GM23338 (cell line): ENCODE measurements around the gene MACROD1. TPM values are rescaled to one million over a fixed set of nuclear protein-coding genes. Genes with fewer than 3 reads are reported as not detected.

ENCODE experiments used
- ATAC-seq: fragments of 200-7000 bp; cut with Tn5 transposase; 3 replicates; pipeline ENCODE4 v1.9.1; 2020
- DNase-seq: peaks from one replicate; pipeline ENCODE4 v3.0.0-alpha.2; 2015; ENCODE audit warnings: low spot score
- H2AFZ ChIP-seq: fragments of 200-600 bp; sonication (generic); 2 replicates; pipeline ENCODE4 v1.8.0; 2016; ENCODE audit warnings: antibody characterized with exemption, mild to moderate bottlenecking, moderate library complexity
- H3F3A ChIP-seq: fragments of 200-600 bp; sonication (generic); replicated peaks from 2 replicates; pipeline ENCODE4 v1.8.0; 2017; ENCODE audit warnings: antibody characterized with exemption, mixed run types, low read depth
- H3K27ac ChIP-seq: fragments of 200-600 bp; sonication (generic); 2 replicates; pipeline ENCODE4 v1.6.1; 2016; ENCODE audit warnings: low read depth
- H3K27me3 ChIP-seq: fragments of 200-600 bp; sonication (generic); 2 replicates; pipeline ENCODE4 v1.8.0; 2016; ENCODE audit warnings: mild to moderate bottlenecking, mixed run types, moderate library complexity; ENCODE audit not compliant: insufficient read depth
- H3K36me3 ChIP-seq: fragments of 200-600 bp; sonication (generic); 2 replicates; pipeline ENCODE4 v1.8.0; 2016; ENCODE audit warnings: mild to moderate bottlenecking; ENCODE audit not compliant: insufficient read depth
- H3K4me1 ChIP-seq: fragments of 200-600 bp; sonication (generic); 2 replicates; pipeline ENCODE4 v1.8.0; 2016; ENCODE audit warnings: mild to moderate bottlenecking, moderate library complexity; ENCODE audit not compliant: insufficient read depth
- H3K4me2 ChIP-seq: fragments of 200-600 bp; sonication (generic); 2 replicates; pipeline ENCODE4 v1.7.1; 2017; ENCODE audit warnings: mixed run types
- H3K4me3 ChIP-seq: fragments of 200-600 bp; sonication (generic); 2 replicates; pipeline ENCODE4 v1.6.1; 2016; ENCODE audit warnings: mixed run types
- H3K79me2 ChIP-seq: fragments of 200-600 bp; sonication (generic); replicated peaks from 2 replicates; pipeline ENCODE4 v1.8.0; 2017; ENCODE audit warnings: mild to moderate bottlenecking; ENCODE audit not compliant: insufficient read depth
- H3K9me2 ChIP-seq: fragments of 200-600 bp; sonication (generic); 2 replicates; pipeline ENCODE4 v1.8.0; 2017; ENCODE audit not compliant: insufficient read depth
- H4K20me1 ChIP-seq: fragments of 200-600 bp; sonication (generic); replicated peaks from 2 replicates; pipeline ENCODE4 v1.8.0; 2017; ENCODE audit warnings: mild to moderate bottlenecking; ENCODE audit not compliant: insufficient read depth
- H3K27ac Mint-ChIP-seq: 2 replicates; pipeline ENCODE4 v1.8.0; 2020; ENCODE audit warnings: inconsistent platforms, mild to moderate bottlenecking, moderate library complexity, mixed read lengths
- H3K27me3 Mint-ChIP-seq: 3 replicates; pipeline ENCODE4 v1.8.0; 2022; ENCODE audit warnings: low read depth, mild to moderate bottlenecking, moderate library complexity, mixed read lengths, inconsistent platforms; ENCODE audit not compliant: insufficient read depth, poor library complexity
- H3K36me3 Mint-ChIP-seq: 3 replicates; pipeline ENCODE4 v1.8.0; 2021; ENCODE audit warnings: low read depth, mild to moderate bottlenecking, inconsistent platforms, moderate library complexity, mixed read lengths
- H3K4me1 Mint-ChIP-seq: 3 replicates; pipeline ENCODE4 v1.8.0; 2020; ENCODE audit warnings: mild to moderate bottlenecking, inconsistent platforms, mixed read lengths
- H3K4me3 Mint-ChIP-seq: 3 replicates; pipeline ENCODE4 v1.8.0; 2021; ENCODE audit warnings: moderate library complexity, mild to moderate bottlenecking, inconsistent platforms, mixed read lengths
- H3K9me3 Mint-ChIP-seq: 3 replicates; pipeline ENCODE4 v1.8.0; 2020; ENCODE audit warnings: moderate library complexity, mild to moderate bottlenecking, inconsistent platforms, mixed read lengths
- CREB1 ChIP-seq: fragments of 250-450 bp; sonication (Bioruptor Pico); IDR thresholded peaks from 2 replicates; pipeline ENCODE4 v1.5.0; 2020; ENCODE audit warnings: low read depth, mild to moderate bottlenecking, moderate library complexity
- CTCF ChIP-seq, 2 experiments: fragments of 200-600 bp in 1 of 2; sonication (generic) in 1 of 2; conservative IDR thresholded peaks; 2 replicates each; pipeline versions ENCODE4 v1.5.1 to v1.6.1; 2016 to 2017; ENCODE audit warnings: antibody characterized with exemption in 2 of 2, low read depth in 2 of 2, mild to moderate bottlenecking in 2 of 2, moderate library complexity in 1 of 2
- EZH2 ChIP-seq: fragments of 200-600 bp; sonication (generic); IDR thresholded peaks from one replicate; pipeline ENCODE4 v1.8.0; 2017; ENCODE audit warnings: antibody characterized with exemption, mild to moderate bottlenecking, low read depth; ENCODE audit not compliant: unreplicated experiment
- JUNB ChIP-seq: IDR thresholded peaks from one replicate; pipeline ENCODE4 v1.6.1; 2016; ENCODE audit warnings: antibody characterized with exemption; ENCODE audit not compliant: unreplicated experiment
- NANOG ChIP-seq: IDR thresholded peaks from 2 replicates; pipeline ENCODE4 v1.6.1; 2016; ENCODE audit warnings: antibody characterized with exemption, borderline replicate concordance
- POLR2AphosphoS5 ChIP-seq: IDR thresholded peaks from 2 replicates; pipeline ENCODE4 v1.6.1; 2016; ENCODE audit warnings: antibody characterized with exemption, low read depth
- STAT1 ChIP-seq: IDR thresholded peaks from one replicate; pipeline ENCODE4 v1.6.1; 2016; ENCODE audit warnings: antibody characterized with exemption; ENCODE audit not compliant: unreplicated experiment
- ZNF114 ChIP-seq: fragments of 250-450 bp; sonication (Bioruptor Pico); IDR thresholded peaks from 2 replicates; pipeline ENCODE4 v1.5.0; 2020; ENCODE audit warnings: mild to moderate bottlenecking, moderate library complexity
- ZNF331 ChIP-seq: fragments of 250-450 bp; sonication (Bioruptor Pico); IDR thresholded peaks from 2 replicates; pipeline ENCODE4 v1.5.0; 2020; ENCODE audit warnings: low read depth, mild to moderate bottlenecking, moderate library complexity
- polyA plus RNA-seq: library from polyadenylated mRNA; unstranded; fragments of >200 nt; fragmentation: Nextera tagmentation; extraction: Ambion mirVana; gene quantifications from 2 replicates; pipeline ENCODE4 v1.2.1, GENCODE V29; 2016
- total RNA-seq: library from RNA; depleted of rRNA; stranded (reverse); fragments of >200 nt; shearing (Covaris generic); gene quantifications from 2 replicates; pipeline ENCODE4 v1.2.3, GENCODE V29; 2014
- TF ChIP-seq, protein P1 (sequence below): IDR thresholded peaks from 2 replicates; pipeline ENCODE4 v1.6.1; 2016; ENCODE audit warnings: antibody characterized with exemption
- TF ChIP-seq, protein P2 (sequence below): fragments of 250-450 bp; sonication (Bioruptor Pico); IDR thresholded peaks from 2 replicates; pipeline ENCODE4 v1.5.0; 2020; ENCODE audit warnings: mild to moderate bottlenecking, moderate library complexity

The MACROD1 gene
- total and polyA plus RNA-seq, 2 experiments from 2014 or later = 33.0 to 51.6 TPM

GRCh38 chr11:64138398-64138797 is 27.5 kb downstream of the MACROD1 start:
- H3K4me2 ChIP-seq = no peak overlapping the region
- no peak overlapping the region for H3K4me3 ChIP-seq
- peaks cover 6% of the 10 kb centered on the region; the same call in 2 of the 3 replicates for H3K4me1 Mint-ChIP-seq
- H3K27me3 Mint-ChIP-seq = peaks cover 36% of the 10 kb centered on the region
- no peak for TF ChIP-seq EZH2
- TF ChIP-seq ZNF331 = no peak
- TF ChIP-seq, protein P1, sequence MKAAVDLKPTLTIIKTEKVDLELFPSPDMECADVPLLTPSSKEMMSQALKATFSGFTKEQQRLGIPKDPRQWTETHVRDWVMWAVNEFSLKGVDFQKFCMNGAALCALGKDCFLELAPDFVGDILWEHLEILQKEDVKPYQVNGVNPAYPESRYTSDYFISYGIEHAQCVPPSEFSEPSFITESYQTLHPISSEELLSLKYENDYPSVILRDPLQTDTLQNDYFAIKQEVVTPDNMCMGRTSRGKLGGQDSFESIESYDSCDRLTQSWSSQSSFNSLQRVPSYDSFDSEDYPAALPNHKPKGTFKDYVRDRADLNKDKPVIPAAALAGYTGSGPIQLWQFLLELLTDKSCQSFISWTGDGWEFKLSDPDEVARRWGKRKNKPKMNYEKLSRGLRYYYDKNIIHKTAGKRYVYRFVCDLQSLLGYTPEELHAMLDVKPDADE = no peak
- TF ChIP-seq NANOG = no peak
- no peak for TF ChIP-seq POLR2AphosphoS5
- TF ChIP-seq CREB1 (CRISPR knock-in tag) = no peak
- TF ChIP-seq CTCF (conservative IDR thresholded peaks at IDR 0.05; ENCODE audit: low read depth in 2 of 2) = no peak
- TF ChIP-seq ZNF114 (CRISPR knock-in tag) = no peak
- TF ChIP-seq, protein P2, sequence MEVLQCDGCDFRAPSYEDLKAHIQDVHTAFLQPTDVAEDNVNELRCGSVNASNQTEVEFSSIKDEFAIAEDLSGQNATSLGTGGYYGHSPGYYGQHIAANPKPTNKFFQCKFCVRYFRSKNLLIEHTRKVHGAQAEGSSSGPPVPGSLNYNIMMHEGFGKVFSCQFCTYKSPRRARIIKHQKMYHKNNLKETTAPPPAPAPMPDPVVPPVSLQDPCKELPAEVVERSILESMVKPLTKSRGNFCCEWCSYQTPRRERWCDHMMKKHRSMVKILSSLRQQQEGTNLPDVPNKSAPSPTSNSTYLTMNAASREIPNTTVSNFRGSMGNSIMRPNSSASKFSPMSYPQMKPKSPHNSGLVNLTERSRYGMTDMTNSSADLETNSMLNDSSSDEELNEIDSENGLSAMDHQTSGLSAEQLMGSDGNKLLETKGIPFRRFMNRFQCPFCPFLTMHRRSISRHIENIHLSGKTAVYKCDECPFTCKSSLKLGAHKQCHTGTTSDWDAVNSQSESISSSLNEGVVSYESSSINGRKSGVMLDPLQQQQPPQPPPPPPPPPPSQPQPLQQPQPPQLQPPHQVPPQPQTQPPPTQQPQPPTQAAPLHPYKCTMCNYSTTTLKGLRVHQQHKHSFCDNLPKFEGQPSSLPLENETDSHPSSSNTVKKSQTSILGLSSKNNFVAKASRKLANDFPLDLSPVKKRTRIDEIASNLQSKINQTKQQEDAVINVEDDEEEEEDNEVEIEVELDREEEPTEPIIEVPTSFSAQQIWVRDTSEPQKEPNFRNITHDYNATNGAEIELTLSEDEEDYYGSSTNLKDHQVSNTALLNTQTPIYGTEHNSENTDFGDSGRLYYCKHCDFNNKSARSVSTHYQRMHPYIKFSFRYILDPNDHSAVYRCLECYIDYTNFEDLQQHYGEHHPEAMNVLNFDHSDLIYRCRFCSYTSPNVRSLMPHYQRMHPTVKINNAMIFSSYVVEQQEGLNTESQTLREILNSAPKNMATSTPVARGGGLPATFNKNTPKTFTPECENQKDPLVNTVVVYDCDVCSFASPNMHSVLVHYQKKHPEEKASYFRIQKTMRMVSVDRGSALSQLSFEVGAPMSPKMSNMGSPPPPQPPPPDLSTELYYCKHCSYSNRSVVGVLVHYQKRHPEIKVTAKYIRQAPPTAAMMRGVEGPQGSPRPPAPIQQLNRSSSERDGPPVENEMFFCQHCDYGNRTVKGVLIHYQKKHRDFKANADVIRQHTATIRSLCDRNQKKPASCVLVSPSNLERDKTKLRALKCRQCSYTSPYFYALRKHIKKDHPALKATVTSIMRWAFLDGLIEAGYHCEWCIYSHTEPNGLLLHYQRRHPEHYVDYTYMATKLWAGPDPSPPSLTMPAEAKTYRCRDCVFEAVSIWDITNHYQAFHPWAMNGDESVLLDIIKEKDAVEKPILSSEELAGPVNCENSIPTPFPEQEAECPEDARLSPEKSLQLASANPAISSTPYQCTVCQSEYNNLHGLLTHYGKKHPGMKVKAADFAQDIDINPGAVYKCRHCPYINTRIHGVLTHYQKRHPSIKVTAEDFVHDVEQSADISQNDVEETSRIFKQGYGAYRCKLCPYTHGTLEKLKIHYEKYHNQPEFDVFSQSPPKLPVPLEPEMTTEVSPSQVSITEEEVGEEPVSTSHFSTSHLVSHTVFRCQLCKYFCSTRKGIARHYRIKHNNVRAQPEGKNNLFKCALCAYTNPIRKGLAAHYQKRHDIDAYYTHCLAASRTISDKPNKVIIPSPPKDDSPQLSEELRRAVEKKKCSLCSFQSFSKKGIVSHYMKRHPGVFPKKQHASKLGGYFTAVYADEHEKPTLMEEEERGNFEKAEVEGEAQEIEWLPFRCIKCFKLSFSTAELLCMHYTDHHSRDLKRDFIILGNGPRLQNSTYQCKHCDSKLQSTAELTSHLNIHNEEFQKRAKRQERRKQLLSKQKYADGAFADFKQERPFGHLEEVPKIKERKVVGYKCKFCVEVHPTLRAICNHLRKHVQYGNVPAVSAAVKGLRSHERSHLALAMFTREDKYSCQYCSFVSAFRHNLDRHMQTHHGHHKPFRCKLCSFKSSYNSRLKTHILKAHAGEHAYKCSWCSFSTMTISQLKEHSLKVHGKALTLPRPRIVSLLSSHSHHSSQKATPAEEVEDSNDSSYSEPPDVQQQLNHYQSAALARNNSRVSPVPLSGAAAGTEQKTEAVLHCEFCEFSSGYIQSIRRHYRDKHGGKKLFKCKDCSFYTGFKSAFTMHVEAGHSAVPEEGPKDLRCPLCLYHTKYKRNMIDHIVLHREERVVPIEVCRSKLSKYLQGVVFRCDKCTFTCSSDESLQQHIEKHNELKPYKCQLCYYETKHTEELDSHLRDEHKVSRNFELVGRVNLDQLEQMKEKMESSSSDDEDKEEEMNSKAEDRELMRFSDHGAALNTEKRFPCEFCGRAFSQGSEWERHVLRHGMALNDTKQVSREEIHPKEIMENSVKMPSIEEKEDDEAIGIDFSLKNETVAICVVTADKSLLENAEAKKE = no peak
- no peak for TF ChIP-seq JUNB
- no peak for TF ChIP-seq STAT1
- H3K79me2 ChIP-seq = no peaks in the 10 kb centered on the region
- peaks cover 12% of the 10 kb centered on the region for H4K20me1 ChIP-seq
- no peaks in the 10 kb centered on the region for H3K9me2 ChIP-seq
- H2AFZ ChIP-seq = no peak overlapping the region
- peaks cover 13% of the 10 kb centered on the region; the same call in 1 of the 2 replicates for H3K27me3 ChIP-seq
- H3K4me1 ChIP-seq = no peaks in the 10 kb centered on the region
- no peak overlapping the region for H3K27ac ChIP-seq
- no peaks in the 10 kb centered on the region for H3K36me3 ChIP-seq
- ATAC-seq (peak; percentile 18; the same call in 2 of the 3 replicates), DNase-seq (no peak)
- H3K9me3 Mint-ChIP-seq = no peaks in the 10 kb centered on the region; the same call in 2 of the 3 replicates
- H3K36me3 Mint-ChIP-seq = peaks cover 3% of the 10 kb centered on the region; the same call in 2 of the 3 replicates
- H3K4me3 Mint-ChIP-seq = no peak overlapping the region
- no peak overlapping the region for H3K27ac Mint-ChIP-seq
- H3F3A ChIP-seq = 0 out of 2 replicates have a peak, but pooled peaks cover 4% of the 10 kb centered on the region
